K562 (cell line): ENCODE measurements around the gene SHISA8. TPM values are rescaled to one million over a fixed set of nuclear protein-coding genes. Genes with fewer than 3 reads are reported as not detected.

Experiments
- IRF2 ChIP-seq: sonication (generic); formaldehyde crosslinking; IDR thresholded peaks from 2 replicates; pipeline ENCODE4 v1.8.1; 2022; ENCODE audit warnings: mild to moderate bottlenecking, missing genetic modification reagents
- LEF1 ChIP-seq: fragments of 450-650 bp; IDR thresholded peaks from 2 replicates; pipeline ENCODE4 v1.6.1; 2016; ENCODE audit warnings: mild to moderate bottlenecking
- MAZ ChIP-seq, 2 experiments: fragments of 450-650 bp in 1 of 2; sonication (generic) in 1 of 2; formaldehyde crosslinking; IDR thresholded peaks in 1 of 2; conservative IDR thresholded peaks in 1 of 2; 2 replicates each; pipeline versions ENCODE4 v1.4.0 to v1.5.0; 2020; ENCODE audit warnings: mild to moderate bottlenecking in 1 of 2, missing genetic modification reagents in 1 of 2
- NFYB ChIP-seq: IDR thresholded peaks from 2 replicates; pipeline ENCODE4 v1.6.1; 2011; ENCODE audit warnings: mild to moderate bottlenecking, moderate library complexity; ENCODE audit not compliant: insufficient read length; ENCODE audit errors: extremely low read depth
- NR2F6 ChIP-seq: fragments of 450-650 bp; formaldehyde crosslinking; IDR thresholded peaks from 2 replicates; pipeline ENCODE4 v1.4.0; 2020; ENCODE audit warnings: mild to moderate bottlenecking
- PCBP1 ChIP-seq: fragments of 200-400 bp; formaldehyde crosslinking; IDR thresholded peaks from 2 replicates; pipeline ENCODE4 v1.6.1; 2018; ENCODE audit warnings: mild to moderate bottlenecking, low read depth, low read length; ENCODE audit not compliant: poor library complexity, severe bottlenecking
- PHTF2 ChIP-seq: fragments of 250-450 bp; sonication (Bioruptor Pico); IDR thresholded peaks from 2 replicates; pipeline ENCODE4 v1.5.0; 2021; ENCODE audit warnings: mild to moderate bottlenecking
- TAL1 ChIP-seq: fragments of 450-650 bp; IDR thresholded peaks from 2 replicates; pipeline ENCODE4 v1.6.1; 2016; ENCODE audit warnings: mild to moderate bottlenecking
- TOE1 ChIP-seq, 2 experiments: fragments of 450-650 bp in 1 of 2; sonication (generic) in 1 of 2; formaldehyde crosslinking in 1 of 2; IDR thresholded peaks; 2 replicates each; pipeline versions ENCODE4 v1.7.1 to v1.8.0; 2016 to 2022; ENCODE audit warnings: borderline replicate concordance in 2 of 2, mild to moderate bottlenecking in 2 of 2, antibody characterized with exemption in 1 of 2, inconsistent platforms in 1 of 2, low read depth in 1 of 2, missing genetic modification reagents in 1 of 2, moderate library complexity in 1 of 2
- ZFP30 ChIP-seq: fragments of 250-450 bp; sonication (Bioruptor Pico); IDR thresholded peaks from 2 replicates; pipeline ENCODE4 v1.8.0; 2022; ENCODE audit warnings: moderate library complexity, mild to moderate bottlenecking, inconsistent platforms, borderline replicate concordance
- ZNF778 ChIP-seq: fragments of 450-650 bp; formaldehyde crosslinking; IDR thresholded peaks from 2 replicates; pipeline ENCODE4 v1.4.0; 2020; ENCODE audit warnings: mild to moderate bottlenecking, moderate library complexity
- polyA plus RNA-seq, 8 experiments: library from polyadenylated mRNA; depleted of rRNA in 4 of 8; stranded (reverse) in 5 of 8; unstranded in 3 of 8; fragments of >200 nt; fragmentation: Nextera tagmentation in 2 of 8; fragmentation: Illumina TruSeq in 1 of 8; extraction: Ambion mirVana in 2 of 8; extraction: Trizol in 1 of 8; gene quantifications; 2 replicates each; pipeline versions ENCODE4 v1.2.1 to v1.2.3, GENCODE V29; 2011 to 2014; ENCODE audit warnings: inconsistent platforms in 1 of 8, missing spikeins in 1 of 8
- total RNA-seq, 7 experiments: library from RNA; depleted of rRNA in 6 of 7; stranded (reverse); fragments of >200 nt in 6 of 7; fragmentation: Illumina TruSeq in 2 of 7; extraction: Trizol in 2 of 7; gene quantifications; 2 replicates each; pipeline versions ENCODE4 v1.2.1 to v1.2.3, GENCODE V29; 2011 to 2021; ENCODE audit warnings: low replicate concordance in 1 of 7
- TF ChIP-seq, protein P1 (sequence below), 2 experiments: IDR thresholded peaks; 2 replicates each; pipeline ENCODE4 v1.6.1; 2012; ENCODE audit warnings: improper control_type of control experiment in 2 of 2, low read depth in 2 of 2, low read length in 2 of 2, borderline replicate concordance in 1 of 2
- TF ChIP-seq, protein P2 (sequence below): fragments of 450-650 bp; IDR thresholded peaks from 2 replicates; pipeline ENCODE4 v1.6.1; 2016; ENCODE audit warnings: borderline replicate concordance
- TF ChIP-seq, protein P3 (sequence below): sonication (generic); formaldehyde crosslinking; IDR thresholded peaks from 2 replicates; pipeline ENCODE4 v1.8.0; 2022; ENCODE audit warnings: missing genetic modification reagents, mild to moderate bottlenecking, moderate library complexity, borderline replicate concordance
- TF ChIP-seq, protein P4 (sequence below), 2 experiments: fragments of 450-650 bp; IDR thresholded peaks; 2 replicates each; pipeline ENCODE4 v1.6.1; 2018; ENCODE audit warnings: mild to moderate bottlenecking in 2 of 2, low read depth in 1 of 2; ENCODE audit not compliant: partially characterized antibody in 2 of 2

SHISA8 gene
- total and polyA plus RNA-seq, 9 of the 15 experiments (the other 6 are each of a cell fraction or from before 2014, with no cell fraction given) = 0.07 to 3.3 (median 1.1) TPM; not detected in 4

DNA sequence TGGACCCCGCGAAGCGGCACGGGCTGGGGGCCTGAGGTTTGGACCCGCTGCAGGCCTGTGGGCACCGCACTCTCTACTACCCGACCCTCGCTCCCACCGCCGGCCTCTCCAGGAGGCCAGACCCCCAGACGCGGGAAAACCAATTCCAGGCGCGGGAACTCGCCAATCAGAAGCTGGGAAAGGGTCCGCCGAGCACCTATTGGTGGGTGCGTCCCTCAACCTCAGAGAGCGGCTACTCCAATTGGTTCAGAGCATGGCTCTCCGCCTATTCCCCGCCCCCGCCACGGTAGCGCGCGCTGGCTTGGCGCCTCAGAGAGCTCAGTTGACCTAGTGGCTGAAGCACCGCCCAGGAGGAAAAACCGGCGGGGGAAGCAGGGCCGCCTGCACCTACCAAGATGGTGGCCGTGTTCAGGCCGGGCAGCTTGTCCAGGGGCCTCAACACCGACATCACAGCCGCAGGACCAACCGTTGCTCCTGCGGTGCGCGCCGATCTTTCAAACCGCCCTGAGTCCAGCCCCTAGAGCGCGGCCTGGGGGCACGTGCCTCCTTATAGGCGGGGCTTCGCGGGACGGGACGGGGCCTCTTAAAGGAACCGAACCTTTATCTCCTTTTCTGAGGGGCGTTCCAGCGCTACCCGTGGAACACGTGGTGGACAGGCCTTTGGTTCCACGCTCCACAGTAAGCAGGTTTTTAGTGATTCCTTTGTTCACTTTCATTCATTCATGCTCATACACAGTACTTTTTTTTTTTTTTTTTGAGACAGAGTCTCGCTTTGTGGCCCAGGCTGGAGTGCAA is 32.0 kb upstream of the SHISA8 start, which contains the start of gene CENPM (continued):
- TF ChIP-seq, protein P1, sequence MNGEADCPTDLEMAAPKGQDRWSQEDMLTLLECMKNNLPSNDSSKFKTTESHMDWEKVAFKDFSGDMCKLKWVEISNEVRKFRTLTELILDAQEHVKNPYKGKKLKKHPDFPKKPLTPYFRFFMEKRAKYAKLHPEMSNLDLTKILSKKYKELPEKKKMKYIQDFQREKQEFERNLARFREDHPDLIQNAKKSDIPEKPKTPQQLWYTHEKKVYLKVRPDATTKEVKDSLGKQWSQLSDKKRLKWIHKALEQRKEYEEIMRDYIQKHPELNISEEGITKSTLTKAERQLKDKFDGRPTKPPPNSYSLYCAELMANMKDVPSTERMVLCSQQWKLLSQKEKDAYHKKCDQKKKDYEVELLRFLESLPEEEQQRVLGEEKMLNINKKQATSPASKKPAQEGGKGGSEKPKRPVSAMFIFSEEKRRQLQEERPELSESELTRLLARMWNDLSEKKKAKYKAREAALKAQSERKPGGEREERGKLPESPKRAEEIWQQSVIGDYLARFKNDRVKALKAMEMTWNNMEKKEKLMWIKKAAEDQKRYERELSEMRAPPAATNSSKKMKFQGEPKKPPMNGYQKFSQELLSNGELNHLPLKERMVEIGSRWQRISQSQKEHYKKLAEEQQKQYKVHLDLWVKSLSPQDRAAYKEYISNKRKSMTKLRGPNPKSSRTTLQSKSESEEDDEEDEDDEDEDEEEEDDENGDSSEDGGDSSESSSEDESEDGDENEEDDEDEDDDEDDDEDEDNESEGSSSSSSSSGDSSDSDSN (IDR thresholded peaks at IDR 0.05; ENCODE audit: borderline replicate concordance in 1 of 2, low read depth in 2 of 2, low read length in 2 of 2) = no peak
- TF ChIP-seq PCBP1 (peak; percentile 39), ZFP30 (CRISPR knock-in tag) (no peak), IRF2 (CRISPR knock-in tag) (no peak), TOE1 (IDR thresholded peaks at IDR 0.05; ENCODE audit: borderline replicate concordance) (peak; percentile 85), TOE1 (CRISPR knock-in tag; IDR thresholded peaks at IDR 0.05; ENCODE audit: borderline replicate concordance, low read depth) (no peak), TAL1 (no peak), ZNF778 (CRISPR knock-in tag) (no peak), LEF1 (0 out of 2 replicates have a peak, but pooled peaks have one; percentile 34), NFYB (peak; percentile 98), MAZ (CRISPR knock-in tag; conservative IDR thresholded peaks at IDR 0.05 in 1 of 2, IDR thresholded peaks at IDR 0.05 in 1 of 2) (peak; percentile 57 to 73; a peak in 3 of 4 replicates), PHTF2 (CRISPR knock-in tag) (no peak), NR2F6 (no peak)
- TF ChIP-seq, protein P2, sequence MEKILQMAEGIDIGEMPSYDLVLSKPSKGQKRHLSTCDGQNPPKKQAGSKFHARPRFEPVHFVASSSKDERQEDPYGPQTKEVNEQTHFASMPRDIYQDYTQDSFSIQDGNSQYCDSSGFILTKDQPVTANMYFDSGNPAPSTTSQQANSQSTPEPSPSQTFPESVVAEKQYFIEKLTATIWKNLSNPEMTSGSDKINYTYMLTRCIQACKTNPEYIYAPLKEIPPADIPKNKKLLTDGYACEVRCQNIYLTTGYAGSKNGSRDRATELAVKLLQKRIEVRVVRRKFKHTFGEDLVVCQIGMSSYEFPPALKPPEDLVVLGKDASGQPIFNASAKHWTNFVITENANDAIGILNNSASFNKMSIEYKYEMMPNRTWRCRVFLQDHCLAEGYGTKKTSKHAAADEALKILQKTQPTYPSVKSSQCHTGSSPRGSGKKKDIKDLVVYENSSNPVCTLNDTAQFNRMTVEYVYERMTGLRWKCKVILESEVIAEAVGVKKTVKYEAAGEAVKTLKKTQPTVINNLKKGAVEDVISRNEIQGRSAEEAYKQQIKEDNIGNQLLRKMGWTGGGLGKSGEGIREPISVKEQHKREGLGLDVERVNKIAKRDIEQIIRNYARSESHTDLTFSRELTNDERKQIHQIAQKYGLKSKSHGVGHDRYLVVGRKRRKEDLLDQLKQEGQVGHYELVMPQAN = peak; percentile 85; the same call in 1 of the 2 replicates
- TF ChIP-seq, protein P3, sequence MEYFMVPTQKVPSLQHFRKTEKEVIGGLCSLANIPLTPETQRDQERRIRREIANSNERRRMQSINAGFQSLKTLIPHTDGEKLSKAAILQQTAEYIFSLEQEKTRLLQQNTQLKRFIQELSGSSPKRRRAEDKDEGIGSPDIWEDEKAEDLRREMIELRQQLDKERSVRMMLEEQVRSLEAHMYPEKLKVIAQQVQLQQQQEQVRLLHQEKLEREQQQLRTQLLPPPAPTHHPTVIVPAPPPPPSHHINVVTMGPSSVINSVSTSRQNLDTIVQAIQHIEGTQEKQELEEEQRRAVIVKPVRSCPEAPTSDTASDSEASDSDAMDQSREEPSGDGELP = peak; percentile 57
- TF ChIP-seq, protein P4, sequence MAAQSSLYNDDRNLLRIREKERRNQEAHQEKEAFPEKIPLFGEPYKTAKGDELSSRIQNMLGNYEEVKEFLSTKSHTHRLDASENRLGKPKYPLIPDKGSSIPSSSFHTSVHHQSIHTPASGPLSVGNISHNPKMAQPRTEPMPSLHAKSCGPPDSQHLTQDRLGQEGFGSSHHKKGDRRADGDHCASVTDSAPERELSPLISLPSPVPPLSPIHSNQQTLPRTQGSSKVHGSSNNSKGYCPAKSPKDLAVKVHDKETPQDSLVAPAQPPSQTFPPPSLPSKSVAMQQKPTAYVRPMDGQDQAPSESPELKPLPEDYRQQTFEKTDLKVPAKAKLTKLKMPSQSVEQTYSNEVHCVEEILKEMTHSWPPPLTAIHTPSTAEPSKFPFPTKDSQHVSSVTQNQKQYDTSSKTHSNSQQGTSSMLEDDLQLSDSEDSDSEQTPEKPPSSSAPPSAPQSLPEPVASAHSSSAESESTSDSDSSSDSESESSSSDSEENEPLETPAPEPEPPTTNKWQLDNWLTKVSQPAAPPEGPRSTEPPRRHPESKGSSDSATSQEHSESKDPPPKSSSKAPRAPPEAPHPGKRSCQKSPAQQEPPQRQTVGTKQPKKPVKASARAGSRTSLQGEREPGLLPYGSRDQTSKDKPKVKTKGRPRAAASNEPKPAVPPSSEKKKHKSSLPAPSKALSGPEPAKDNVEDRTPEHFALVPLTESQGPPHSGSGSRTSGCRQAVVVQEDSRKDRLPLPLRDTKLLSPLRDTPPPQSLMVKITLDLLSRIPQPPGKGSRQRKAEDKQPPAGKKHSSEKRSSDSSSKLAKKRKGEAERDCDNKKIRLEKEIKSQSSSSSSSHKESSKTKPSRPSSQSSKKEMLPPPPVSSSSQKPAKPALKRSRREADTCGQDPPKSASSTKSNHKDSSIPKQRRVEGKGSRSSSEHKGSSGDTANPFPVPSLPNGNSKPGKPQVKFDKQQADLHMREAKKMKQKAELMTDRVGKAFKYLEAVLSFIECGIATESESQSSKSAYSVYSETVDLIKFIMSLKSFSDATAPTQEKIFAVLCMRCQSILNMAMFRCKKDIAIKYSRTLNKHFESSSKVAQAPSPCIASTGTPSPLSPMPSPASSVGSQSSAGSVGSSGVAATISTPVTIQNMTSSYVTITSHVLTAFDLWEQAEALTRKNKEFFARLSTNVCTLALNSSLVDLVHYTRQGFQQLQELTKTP (IDR thresholded peaks at IDR 0.05; ENCODE audit: low read depth in 1 of 2, partially characterized antibody in 2 of 2) = peak in 1 of 2 experiments; percentile 30
